HCEC 1CT (cell line): Measurements from ENCODE around the gene GTPBP4.
"Not testable (repeated sequence)": the region's sequence is repeated elsewhere in the genome, so short reads cannot be mapped to it uniquely, and the experiment has no call there.

ENCODE experiments used
- DNase-seq: peaks from one replicate; pipeline ENCODE4 v3.0.0-alpha.2; 2017

GTPBP4 gene

GRCh38 chr10:1034758-1035157, 46.5 kb downstream of the GTPBP4 start:
- no peak for DNase-seq

- no peak for DNase-seq
These were observed 47.0 kb downstream of the GTPBP4 start for GRCh38 chr10:1035201-1035600.

- DNase-seq: peak; percentile 71
These were observed 48.1 kb downstream of the GTPBP4 start for GRCh38 chr10:1036341-1036791.

- no peak for DNase-seq
These were observed 48.9 kb downstream of the GTPBP4 start for GRCh38 chr10:1037098-1037497.

GRCh38 chr10:1038769-1039168, 50.5 kb downstream of the GTPBP4 start:
- not testable (repeated sequence) for DNase-seq

GRCh38 chr10:1040133-1040532, 51.9 kb downstream of the GTPBP4 start:
- DNase-seq: no peak

GRCh38 chr10:1041514-1041913, 53.3 kb downstream of the GTPBP4 start:
- DNase-seq: no peak

- DNase-seq: no peak
These were observed 55.3 kb downstream of the GTPBP4 start for GRCh38 chr10:1043532-1043995.

GRCh38 chr10:1044146-1044545, 55.9 kb downstream of the GTPBP4 start:
- no peak for DNase-seq

GRCh38 chr10:1044964-1045363, 56.7 kb downstream of the GTPBP4 start:
- DNase-seq: no peak

GRCh38 chr10:1045415-1045814, 57.2 kb downstream of the GTPBP4 start:
- DNase-seq: no peak

- no peak for DNase-seq
These were observed 59.7 kb downstream of the GTPBP4 start for GRCh38 chr10:1047937-1048336.

- DNase-seq: no peak
These were observed 60.1 kb downstream of the GTPBP4 start for GRCh38 chr10:1048349-1048731.

GRCh38 chr10:1048732-1049424, 60.6 kb downstream of the GTPBP4 start, which contains the start of gene IDI1:
IDI1 (minus strand) TSS chr10:1049119; CDS start chr10:1049003, 116 bp downstream.
- DNase-seq: peak; percentile 99

- no peak for DNase-seq
These were observed 61.3 kb downstream of the GTPBP4 start for GRCh38 chr10:1049425-1049958.

GRCh38 chr10:1050145-1050544, 61.9 kb downstream of the GTPBP4 start:
- DNase-seq: peak; percentile 30

- DNase-seq: no peak
These were observed 62.3 kb downstream of the GTPBP4 start for GRCh38 chr10:1050554-1050953.

GRCh38 chr10:1054684-1055083, 66.5 kb downstream of the GTPBP4 start:
- peak; percentile 19 for DNase-seq

GRCh38 chr10:1056326-1057105, 68.3 kb downstream of the GTPBP4 start, which contains the start of gene WDR37:
WDR37 (plus strand) TSS chr10:1056385; CDS start chr10:1072156, 15,771 bp downstream.
- peak; percentile 88 for DNase-seq

GRCh38 chr10:1057106-1057657, 68.9 kb downstream of the GTPBP4 start:
- no peak for DNase-seq

- DNase-seq: no peak
These were observed 69.8 kb downstream of the GTPBP4 start for GRCh38 chr10:1058017-1058416.

GRCh38 chr10:1059902-1060301, 71.7 kb downstream of the GTPBP4 start:
- no peak for DNase-seq
